EL (cell line): ENCODE results near the gene DNAJC13.

Experiments used
- DNase-seq: peaks from one replicate; pipeline ENCODE4 v3.0.0-alpha.2; 2016

Gene DNAJC13

DNA sequence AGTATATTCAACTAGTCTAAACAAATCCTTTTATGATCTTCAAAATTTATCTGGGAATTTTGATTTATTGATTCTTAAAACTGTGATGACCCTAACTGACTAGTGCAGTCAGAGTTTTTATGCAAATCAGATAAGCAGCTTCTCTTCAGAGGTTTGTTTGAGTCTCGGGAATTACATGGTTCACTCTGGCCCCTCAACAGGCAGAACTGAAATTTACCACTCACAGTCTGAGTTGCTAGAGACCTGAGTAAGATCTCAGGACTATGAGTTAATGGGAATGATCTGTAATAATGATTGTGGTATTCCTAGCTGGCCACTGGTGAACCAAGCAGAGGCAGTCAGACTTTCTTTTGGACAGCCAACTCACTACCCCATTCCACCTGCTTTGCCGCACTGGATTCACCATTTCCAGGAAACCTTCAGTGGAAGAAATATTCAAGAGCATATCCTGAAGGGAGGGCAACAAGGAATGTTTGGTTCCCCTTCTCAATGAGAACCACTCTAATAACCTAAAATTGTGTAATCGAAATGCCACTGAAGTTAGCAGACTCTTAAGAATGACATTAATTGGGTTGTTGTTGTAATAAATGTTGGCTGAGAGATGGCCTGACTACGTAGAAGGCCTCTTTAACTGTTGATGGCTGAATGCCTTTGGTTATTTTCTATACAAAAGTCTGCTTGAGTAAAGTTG lies 11.5 kb upstream of the DNAJC13 start:
- DNase-seq: no peak

DNA sequence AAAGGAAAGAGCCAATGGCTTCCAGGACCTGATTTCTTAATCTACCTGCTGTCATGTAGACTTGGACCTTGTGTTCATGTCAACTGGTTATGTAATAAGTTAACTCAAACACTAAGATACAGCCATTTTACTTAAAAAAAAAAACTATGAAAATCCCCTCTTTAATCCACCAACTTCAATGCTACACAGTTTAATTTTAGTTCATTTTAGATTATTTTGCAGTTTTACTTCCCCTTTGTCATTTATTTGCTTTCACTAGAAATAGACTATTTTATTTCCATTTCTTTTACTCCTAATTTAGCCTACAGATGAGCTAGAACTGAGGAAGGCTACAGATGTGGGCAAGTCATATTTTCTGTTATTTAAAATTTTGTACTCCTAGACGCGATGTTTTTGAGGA lies 10.7 kb upstream of the DNAJC13 start:
- DNase-seq: no peak

DNA sequence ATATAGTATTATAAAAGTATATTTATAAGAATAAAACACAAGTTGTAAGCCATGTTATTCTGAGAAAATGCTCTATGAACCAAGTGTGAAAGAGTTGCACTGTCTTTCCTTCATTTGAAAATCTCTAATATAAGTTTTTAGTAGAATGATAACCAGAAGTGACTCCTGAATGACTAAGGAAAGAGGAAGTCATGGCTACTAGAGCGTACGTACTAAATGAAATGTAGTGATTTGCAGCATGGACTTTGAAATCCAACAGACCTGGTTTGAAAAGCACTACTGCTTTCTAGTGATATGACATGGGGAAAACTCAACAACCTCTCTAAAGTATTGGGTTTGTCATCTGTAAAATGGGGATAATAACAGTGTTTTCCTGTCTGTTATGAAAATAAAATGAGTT lies 10.3 kb upstream of the DNAJC13 start:
- DNase-seq: no peak

- no peak for DNase-seq
Measured at GRCh38 chr3:132414841-132415240, 2.5 kb upstream of the DNAJC13 start.

GRCh38 chr3:132416161-132416560 lies 1.1 kb upstream of the DNAJC13 start:
- DNase-seq: no peak

DNA sequence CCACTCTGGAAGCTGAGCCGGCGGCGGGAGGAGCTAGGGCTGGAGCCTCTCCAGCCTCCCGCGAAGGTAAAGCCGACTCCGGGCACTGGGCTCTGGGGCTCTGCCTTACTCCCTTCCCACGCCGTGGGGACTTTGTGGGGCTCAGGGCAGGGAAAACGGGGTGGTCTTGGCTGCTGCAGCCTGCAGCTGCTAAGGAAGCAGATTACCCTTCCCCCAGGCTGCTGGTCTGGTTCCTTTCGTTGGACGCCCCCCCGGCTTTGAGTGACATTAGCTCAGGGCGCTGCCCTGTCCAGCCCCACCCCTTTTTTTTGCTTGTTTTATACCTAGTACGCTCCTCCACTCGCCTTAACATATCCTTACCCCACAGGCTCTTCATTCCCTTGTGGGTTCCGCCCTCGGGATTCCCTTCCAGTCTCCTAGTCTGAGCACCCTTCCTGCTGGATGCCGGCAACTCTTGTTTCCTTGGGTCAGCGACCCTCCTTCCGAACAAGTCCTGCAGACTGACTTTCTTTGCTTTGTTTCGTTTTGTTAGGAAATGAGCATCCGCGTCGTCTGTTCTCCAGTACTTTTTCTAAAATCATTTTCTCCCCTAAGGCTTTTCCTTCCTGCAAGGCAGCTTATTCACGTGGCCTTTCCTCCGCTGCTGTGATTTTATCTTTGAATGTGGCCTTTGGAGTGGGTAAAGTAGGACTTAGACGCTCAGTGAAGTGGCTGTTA lies 551 bp downstream of the DNAJC13 start:
- peak; percentile 81 for DNase-seq

GRCh38 chr3:132418916-132419315 lies 1.6 kb downstream of the DNAJC13 start:
- no peak for DNase-seq

DNA sequence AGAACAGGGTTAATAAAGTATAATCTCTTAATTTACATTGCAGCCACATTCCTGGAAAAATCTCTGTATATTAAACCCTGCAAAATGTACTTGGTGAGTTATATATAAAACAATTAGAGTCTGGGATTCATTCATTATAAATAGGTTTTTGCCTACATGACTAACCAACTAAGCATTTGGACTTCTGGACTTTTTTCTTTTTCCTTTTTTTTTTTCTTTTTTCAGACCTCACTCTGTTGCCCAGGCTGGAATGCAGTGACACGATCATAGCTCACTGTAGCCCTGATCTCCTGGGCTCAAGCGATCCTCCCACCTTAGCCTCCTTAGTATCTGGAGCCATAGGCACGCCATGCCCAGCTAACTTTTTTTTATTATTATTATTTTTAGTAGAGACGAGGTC lies 4.5 kb downstream of the DNAJC13 start:
- peak; percentile 68 for DNase-seq

DNA sequence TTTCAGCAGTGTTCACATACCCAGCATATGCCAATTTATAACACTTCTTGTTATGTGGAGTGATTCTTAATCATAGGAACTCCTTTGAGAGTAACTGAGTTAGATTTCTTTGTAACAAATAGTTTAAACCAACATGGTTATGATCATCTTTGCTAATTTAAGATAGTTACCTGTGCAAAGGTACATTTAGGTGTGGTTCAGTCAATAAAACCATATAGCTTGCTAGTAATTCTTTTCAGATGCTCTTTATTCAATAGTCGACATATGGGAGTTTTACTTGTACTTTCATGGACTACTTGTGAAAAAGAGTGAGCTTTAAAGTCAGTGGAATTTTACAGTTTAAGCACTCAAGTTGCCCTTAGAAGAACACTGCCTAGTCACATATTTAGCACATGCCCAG lies 5.2 kb downstream of the DNAJC13 start:
- no peak for DNase-seq

DNA sequence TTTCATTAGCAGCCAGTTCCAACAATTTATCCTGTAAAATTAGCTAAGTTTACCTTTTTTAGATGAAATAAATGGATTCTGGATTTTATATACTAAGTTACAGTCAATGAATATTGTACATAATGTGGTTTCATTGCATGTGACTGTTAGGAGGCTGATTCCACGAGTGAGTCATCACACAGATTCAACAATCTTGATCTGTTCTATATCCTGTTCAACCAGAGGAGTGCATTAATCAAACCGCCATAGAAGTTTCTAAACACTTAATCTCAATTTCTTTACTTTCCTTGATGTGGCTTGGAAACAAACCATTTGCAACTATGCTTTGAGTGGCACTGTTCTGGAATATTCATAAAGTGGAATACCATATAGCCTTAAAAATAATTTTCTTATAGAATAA lies 15.3 kb downstream of the DNAJC13 start:
- peak; percentile 81 for DNase-seq

- no peak for DNase-seq
Measured at GRCh38 chr3:132433121-132433520, 15.8 kb downstream of the DNAJC13 start.

DNA sequence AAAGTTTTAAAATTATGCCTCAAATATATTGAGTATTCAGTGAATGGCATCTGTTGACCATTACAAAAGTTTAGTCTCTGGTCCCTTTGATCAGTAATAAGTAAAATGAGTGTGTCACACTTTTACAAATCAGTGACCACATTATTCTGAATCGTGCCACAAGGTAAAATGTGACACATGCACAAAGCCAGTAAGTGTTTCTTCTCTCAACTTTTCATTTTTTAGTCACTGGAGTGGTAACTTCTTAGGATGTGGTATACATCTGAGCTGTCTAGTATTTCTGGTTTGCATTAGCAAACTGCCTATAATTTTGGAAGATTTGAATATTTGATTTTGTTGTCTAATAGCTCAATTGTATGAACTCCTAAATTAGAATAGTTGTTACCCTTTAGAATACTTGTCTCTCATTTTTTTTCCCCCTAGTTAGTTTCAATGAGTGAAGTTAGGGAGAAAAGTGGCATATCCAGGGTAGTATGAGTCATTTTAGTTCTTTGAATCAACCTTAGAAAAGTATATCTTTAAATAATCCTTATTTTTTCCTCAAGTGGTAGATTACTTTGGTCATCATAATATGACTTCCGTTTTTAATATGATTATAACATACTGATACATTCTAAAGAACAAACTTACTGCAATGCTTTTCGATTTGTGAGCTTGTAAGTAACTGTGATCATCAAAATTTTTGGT lies 18.1 kb downstream of the DNAJC13 start:
- DNase-seq: no peak

DNA sequence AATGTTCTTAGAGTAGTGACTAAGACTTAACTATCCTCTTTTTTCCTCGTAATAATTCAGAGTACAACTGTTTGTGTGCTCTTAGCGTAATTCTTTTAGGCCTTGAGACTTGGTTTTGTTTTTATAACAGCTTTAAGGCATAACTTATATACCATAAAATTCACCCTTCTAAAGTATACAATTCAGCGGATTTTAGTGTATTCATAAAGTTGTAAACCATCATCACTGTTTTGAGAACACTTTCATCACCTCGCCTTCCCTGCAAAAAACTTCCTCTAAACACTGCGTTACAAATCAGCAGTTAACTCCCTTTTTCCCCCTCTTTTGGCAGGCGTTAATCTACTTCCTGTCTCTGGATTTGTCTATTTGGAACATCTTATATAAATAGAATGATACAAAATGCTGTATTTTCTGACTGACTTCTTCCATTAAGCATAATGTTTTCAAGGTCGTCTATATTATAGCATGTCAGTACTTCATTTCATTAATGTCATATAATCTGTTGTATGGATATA lies 18.7 kb downstream of the DNAJC13 start:
- DNase-seq: no peak

DNA sequence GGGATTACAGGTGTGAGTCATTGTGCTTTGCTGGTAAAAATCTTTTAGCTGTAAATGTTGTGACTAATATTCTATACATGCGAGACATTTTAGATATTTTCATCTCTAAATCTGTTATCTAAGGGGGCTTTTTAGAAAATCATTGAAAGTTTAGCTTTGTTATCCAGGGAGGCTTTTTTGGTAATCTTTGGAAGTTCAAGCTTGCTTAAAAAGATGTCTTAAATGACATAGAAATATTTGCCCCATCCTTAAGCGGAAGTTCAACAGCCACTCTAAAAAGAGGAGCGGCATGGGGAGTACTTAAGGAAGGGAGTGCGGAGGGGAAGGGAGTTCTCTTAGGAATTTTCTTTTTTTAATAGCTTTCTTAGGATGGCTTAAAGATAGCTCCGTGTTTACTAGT lies 26.1 kb downstream of the DNAJC13 start:
- DNase-seq: peak; percentile 34

- peak; percentile 39 for DNase-seq
Measured at GRCh38 chr3:132444383-132444782, 27.1 kb downstream of the DNAJC13 start.

- peak; percentile 94 for DNase-seq
Measured at GRCh38 chr3:132445817-132446216, 28.5 kb downstream of the DNAJC13 start.

DNA sequence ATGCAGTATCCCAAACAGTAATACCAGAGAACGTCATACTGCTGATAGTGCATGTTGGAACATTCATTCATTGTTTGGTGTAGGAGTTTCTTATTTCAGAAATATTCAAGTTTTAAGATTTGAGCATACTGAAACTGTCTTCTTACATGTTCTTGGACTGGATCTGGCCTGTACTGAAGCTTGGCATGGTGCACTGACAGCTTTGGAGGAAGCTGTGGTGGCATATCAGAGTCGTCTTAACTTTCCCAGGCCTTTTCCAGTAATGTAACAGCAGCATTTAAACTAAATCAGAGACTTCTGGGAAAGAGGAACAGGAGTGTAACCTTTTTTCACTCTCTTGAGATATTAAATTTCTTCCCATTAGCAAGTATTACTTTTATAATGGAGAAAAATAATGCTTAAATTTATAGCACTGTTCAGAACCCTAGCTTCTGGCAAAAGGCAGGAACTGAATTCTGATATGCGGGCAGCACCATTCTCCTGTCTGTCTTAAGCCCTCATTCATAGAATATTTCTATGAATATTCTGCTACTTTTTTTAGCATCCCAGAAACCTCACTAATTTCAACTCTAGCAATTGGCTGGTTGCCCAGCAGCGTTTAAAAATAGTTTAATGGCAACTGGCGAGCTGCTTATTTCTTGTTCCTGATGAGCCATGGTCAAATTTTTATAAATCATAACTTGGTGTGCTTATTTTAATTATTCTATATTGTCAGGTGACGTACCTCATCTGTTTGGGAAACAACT lies 31.1 kb downstream of the DNAJC13 start:
- peak; percentile 68 for DNase-seq

DNA sequence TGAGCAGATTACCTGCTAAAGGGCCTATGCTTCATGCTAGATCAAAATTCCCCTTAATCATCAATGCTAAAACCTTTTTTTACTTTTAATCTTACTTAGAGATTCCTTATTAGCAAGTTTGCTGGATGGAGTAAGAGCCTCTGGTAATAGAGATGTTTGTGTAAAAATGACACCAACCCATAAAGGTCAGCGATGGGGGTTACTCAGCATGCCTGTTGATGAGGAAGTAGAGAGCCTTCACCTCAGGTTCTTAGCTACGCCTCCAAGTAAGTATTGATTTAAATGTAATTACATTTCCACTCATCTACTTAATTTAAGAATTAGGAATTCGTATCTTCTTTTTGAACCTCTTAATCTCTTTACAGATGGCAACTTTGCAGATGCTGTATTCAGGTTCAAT lies 38.8 kb downstream of the DNAJC13 start:
- DNase-seq: no peak

GRCh38 chr3:132456571-132456970 lies 39.3 kb downstream of the DNAJC13 start:
- no peak for DNase-seq

- no peak for DNase-seq
Measured at GRCh38 chr3:132457286-132457685, 40.0 kb downstream of the DNAJC13 start.

GRCh38 chr3:132459551-132459950 lies 42.2 kb downstream of the DNAJC13 start:
- no peak for DNase-seq

- DNase-seq: no peak
Measured at GRCh38 chr3:132461544-132461943, 44.2 kb downstream of the DNAJC13 start.

DNA sequence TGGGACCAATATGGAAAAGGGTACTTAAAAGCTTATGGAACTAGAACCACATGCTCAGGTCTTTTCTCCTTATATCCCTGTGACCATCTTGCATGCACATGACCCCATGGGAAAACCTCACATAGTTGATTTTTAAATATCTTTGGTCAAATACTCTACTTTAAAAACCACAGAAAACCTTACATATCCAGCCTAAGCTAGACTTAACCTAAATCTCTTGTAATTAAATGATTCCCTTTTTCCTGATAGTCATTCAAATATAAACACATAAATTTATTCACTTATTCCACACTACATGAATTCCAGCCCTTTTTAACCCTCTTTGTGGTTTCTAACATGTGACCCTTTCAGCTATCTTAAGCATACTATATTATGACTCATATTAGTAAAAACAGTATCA lies 46.8 kb downstream of the DNAJC13 start:
- peak; percentile 60 for DNase-seq
